Measurements from ENCODE around the gene EIF2D.

DNA sequence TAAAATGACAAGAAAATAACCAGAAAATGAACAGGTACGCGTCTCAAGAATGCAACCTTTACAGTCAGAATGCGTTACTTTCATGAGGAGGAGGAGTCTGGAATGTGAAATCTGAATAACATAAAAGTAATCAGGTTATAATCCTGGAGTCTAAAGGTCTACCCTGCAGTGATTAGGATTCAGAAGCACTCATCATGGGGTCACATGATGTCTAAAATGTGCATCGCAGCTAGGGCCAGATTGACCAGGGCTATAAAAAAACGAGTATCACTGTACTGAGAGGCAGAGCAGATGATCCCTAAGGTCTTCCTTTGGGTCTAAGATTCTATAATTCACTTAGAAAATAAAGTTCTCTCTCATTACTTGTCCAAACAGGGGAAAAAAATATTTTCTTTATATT lies 7.4 kb downstream of the EIF2D start:
- TF ChIP-seq POLR2A (IDR thresholded peaks at IDR 0.05; ENCODE audit: low read depth, low read length) (no peak), POLR2AphosphoS5 (IDR thresholded peaks at IDR 0.05; ENCODE audit: low read depth, low read length) (no peak)
